ENCODE results near the gene ALOX15B.

DNA sequence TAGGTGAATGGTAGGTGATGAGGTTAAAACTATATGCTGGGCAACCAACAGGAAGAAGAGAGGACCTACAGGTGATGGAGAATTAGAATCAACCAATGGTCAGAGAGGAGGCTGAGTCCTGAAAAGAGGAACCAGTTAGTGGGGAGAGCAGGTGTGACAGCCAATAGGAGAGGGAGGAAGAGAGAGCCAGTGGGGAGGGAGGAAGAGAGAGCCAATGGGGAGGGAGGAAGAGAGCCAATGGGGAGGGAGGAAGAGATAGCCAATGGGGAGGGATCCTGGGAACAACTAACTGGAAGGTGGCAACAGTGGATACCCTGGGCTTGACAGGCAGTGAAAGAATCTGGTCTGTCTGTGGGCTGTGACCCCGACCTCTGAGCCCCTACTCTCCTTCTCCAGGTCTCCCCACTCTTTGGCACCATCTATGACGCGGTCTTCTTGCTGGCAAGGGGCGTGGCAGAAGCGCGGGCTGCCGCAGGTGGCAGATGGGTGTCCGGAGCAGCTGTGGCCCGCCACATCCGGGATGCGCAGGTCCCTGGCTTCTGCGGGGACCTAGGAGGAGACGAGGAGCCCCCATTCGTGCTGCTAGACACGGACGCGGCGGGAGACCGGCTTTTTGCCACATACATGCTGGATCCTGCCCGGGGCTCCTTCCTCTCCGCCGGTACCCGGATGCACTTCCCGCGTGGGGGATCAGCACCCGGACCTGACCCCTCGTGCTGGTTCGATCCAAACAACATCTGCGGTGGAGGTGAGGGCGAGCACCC, 32.7 kb upstream of the ALOX15B start:
- TF ChIP-seq, protein P1, sequence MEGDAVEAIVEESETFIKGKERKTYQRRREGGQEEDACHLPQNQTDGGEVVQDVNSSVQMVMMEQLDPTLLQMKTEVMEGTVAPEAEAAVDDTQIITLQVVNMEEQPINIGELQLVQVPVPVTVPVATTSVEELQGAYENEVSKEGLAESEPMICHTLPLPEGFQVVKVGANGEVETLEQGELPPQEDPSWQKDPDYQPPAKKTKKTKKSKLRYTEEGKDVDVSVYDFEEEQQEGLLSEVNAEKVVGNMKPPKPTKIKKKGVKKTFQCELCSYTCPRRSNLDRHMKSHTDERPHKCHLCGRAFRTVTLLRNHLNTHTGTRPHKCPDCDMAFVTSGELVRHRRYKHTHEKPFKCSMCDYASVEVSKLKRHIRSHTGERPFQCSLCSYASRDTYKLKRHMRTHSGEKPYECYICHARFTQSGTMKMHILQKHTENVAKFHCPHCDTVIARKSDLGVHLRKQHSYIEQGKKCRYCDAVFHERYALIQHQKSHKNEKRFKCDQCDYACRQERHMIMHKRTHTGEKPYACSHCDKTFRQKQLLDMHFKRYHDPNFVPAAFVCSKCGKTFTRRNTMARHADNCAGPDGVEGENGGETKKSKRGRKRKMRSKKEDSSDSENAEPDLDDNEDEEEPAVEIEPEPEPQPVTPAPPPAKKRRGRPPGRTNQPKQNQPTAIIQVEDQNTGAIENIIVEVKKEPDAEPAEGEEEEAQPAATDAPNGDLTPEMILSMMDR (conservative IDR thresholded peaks at IDR 0.05; ENCODE audit: low read length), result no peak
- no peak for TF ChIP-seq EZH2phosphoT487 (IDR thresholded peaks at IDR 0.05; ENCODE audit: borderline replicate concordance)

All from Loucy (cell line).